DOHH2 (cell line): ENCODE data around the gene LAMC3.

Source experiments
- H3F3A ChIP-seq: fragments of 200-600 bp; sonication (generic), shearing (Covaris generic); 2 replicates; pipeline ENCODE4 v1.6.0; 2016; ENCODE audit warnings: antibody characterized with exemption, mild to moderate bottlenecking; ENCODE audit not compliant: control insufficient read depth, insufficient read depth
- H3K27ac ChIP-seq: fragments of 200-600 bp; sonication (generic); 2 replicates; pipeline ENCODE4 v1.5.1; 2014; ENCODE audit warnings: low read depth, mild to moderate bottlenecking, low read length, moderate library complexity
- H3K27me3 ChIP-seq: fragments of 200-600 bp; sonication (generic); 2 replicates; pipeline ENCODE4 v1.6.1; 2014; ENCODE audit warnings: mild to moderate bottlenecking, low read length, mixed read lengths; ENCODE audit not compliant: control insufficient read depth
- H3K36me3 ChIP-seq: fragments of 200-600 bp; sonication (generic); 2 replicates; pipeline ENCODE4 v1.6.1; 2014; ENCODE audit warnings: mild to moderate bottlenecking, low read length, moderate library complexity, mixed read lengths; ENCODE audit not compliant: control insufficient read depth
- H3K4me1 ChIP-seq: fragments of 200-600 bp; sonication (generic); 2 replicates; pipeline ENCODE4 v1.6.1; 2014; ENCODE audit warnings: mild to moderate bottlenecking, low read length, mixed read lengths; ENCODE audit not compliant: control insufficient read depth
- H3K4me2 ChIP-seq: fragments of 200-600 bp; sonication (generic); 2 replicates; pipeline ENCODE4 v1.6.0; 2014; ENCODE audit warnings: mild to moderate bottlenecking, low read length, moderate library complexity
- H3K4me3 ChIP-seq: fragments of 200-600 bp; sonication (generic); 2 replicates; pipeline ENCODE4 v1.5.1; 2014; ENCODE audit warnings: mild to moderate bottlenecking, low read length, mixed read lengths
- H3K79me2 ChIP-seq: fragments of 200-600 bp; sonication (generic); 2 replicates; pipeline ENCODE4 v1.6.1; 2014; ENCODE audit warnings: mild to moderate bottlenecking, low read length, mixed read lengths; ENCODE audit not compliant: control insufficient read depth
- H3K9me2 ChIP-seq: fragments of 200-600 bp; sonication (generic); replicated peaks from 2 replicates; pipeline ENCODE4 v1.6.1; 2014; ENCODE audit warnings: mild to moderate bottlenecking, low read length, mixed read lengths; ENCODE audit not compliant: control insufficient read depth
- H3K9me3 ChIP-seq: fragments of 200-600 bp; sonication (generic); 2 replicates; pipeline ENCODE4 v1.6.1; 2014; ENCODE audit warnings: antibody characterized with exemption, low read length, mixed read lengths; ENCODE audit not compliant: control insufficient read depth, insufficient read depth
- H4K20me1 ChIP-seq: fragments of 200-600 bp; sonication (generic); 2 replicates; pipeline ENCODE4 v1.6.0; 2014; ENCODE audit warnings: low read depth, mild to moderate bottlenecking, antibody characterized with exemption, low read length, moderate library complexity; ENCODE audit not compliant: control insufficient read depth, insufficient read depth
- CTCF ChIP-seq: fragments of 200-600 bp; sonication (generic); IDR thresholded peaks from one replicate; pipeline ENCODE4 v1.5.1; 2014; ENCODE audit warnings: antibody characterized with exemption, mild to moderate bottlenecking, low read depth, low read length; ENCODE audit not compliant: poor library complexity, severe bottlenecking
- EZH2phosphoT487 ChIP-seq: fragments of 200-600 bp; sonication (generic); IDR thresholded peaks from 2 replicates; pipeline ENCODE4 v1.6.1; 2017; ENCODE audit warnings: borderline replicate concordance, mild to moderate bottlenecking, antibody characterized with exemption, low read length, moderate library complexity, mixed read lengths

The LAMC3 gene

GRCh38 chr9:130995086-130996011 lies 13.6 kb upstream of the LAMC3 start:
- Histone ChIP-seq H3K4me3 (no peak overlapping the region), H3K9me2 (no peaks in the 10 kb centered on the region), H3F3A (no peaks in the 10 kb centered on the region), H3K4me2 (no peak overlapping the region), H4K20me1 (no peaks in the 10 kb centered on the region), H3K27ac (no peak overlapping the region), H3K36me3 (no peaks in the 10 kb centered on the region), H3K9me3 (no peaks in the 10 kb centered on the region), H3K27me3 (no peaks in the 10 kb centered on the region; the same call in 1 of the 2 replicates), H3K4me1 (no peaks in the 10 kb centered on the region), H3K79me2 (no peaks in the 10 kb centered on the region)
- no peak for TF ChIP-seq EZH2phosphoT487
- no peak for TF ChIP-seq CTCF

GRCh38 chr9:130996205-130996604 lies 12.8 kb upstream of the LAMC3 start:
- no peaks in the 10 kb centered on the region for H4K20me1 ChIP-seq
- H3K36me3 ChIP-seq, result no peaks in the 10 kb centered on the region
- H3K9me2 ChIP-seq, result no peaks in the 10 kb centered on the region
- no peak overlapping the region for H3K4me2 ChIP-seq
- no peak overlapping the region for H3K27ac ChIP-seq
- H3K4me1 ChIP-seq, result no peaks in the 10 kb centered on the region
- H3K27me3 ChIP-seq, result no peaks in the 10 kb centered on the region; the same call in 1 of the 2 replicates
- no peaks in the 10 kb centered on the region for H3K79me2 ChIP-seq
- no peaks in the 10 kb centered on the region for H3K9me3 ChIP-seq
- TF ChIP-seq EZH2phosphoT487 (no peak), CTCF (no peak)
- no peak overlapping the region for H3K4me3 ChIP-seq
- no peaks in the 10 kb centered on the region for H3F3A ChIP-seq

GRCh38 chr9:130996676-130997394 lies 12.1 kb upstream of the LAMC3 start:
- Histone ChIP-seq H3K9me3 (no peaks in the 10 kb centered on the region), H3K27me3 (peaks cover 2% of the 10 kb centered on the region; the same call in 1 of the 2 replicates), H3K4me1 (no peaks in the 10 kb centered on the region), H3K4me3 (no peak overlapping the region), H3K36me3 (no peaks in the 10 kb centered on the region), H3K27ac (no peak overlapping the region), H3K4me2 (no peak overlapping the region), H3K79me2 (no peaks in the 10 kb centered on the region), H4K20me1 (no peaks in the 10 kb centered on the region), H3K9me2 (no peaks in the 10 kb centered on the region), H3F3A (no peaks in the 10 kb centered on the region)
- no peak for TF ChIP-seq CTCF
